HEK293T (cell line): ENCODE results near the gene YOD1.

Source experiments
- CTCF ChIA-PET: fragments of 350-600 bp; formaldehyde crosslinking; extraction: SDS; loops from one replicate; lab custom pipeline; 2021; ENCODE audit warnings: antibody characterized with exemption, inconsistent platforms; lab: Yijun Ruan, JAX
- POLR2A ChIA-PET: fragments of 350-600 bp; formaldehyde crosslinking; extraction: SDS; loops from one replicate; lab custom pipeline; 2020; ENCODE audit warnings: antibody characterized with exemption, inconsistent platforms; lab: Yijun Ruan, JAX
- DNase-seq: peaks from one replicate; pipeline ENCODE4 v3.0.0; 2012; ENCODE audit warnings: mixed read lengths; ENCODE audit errors: extremely low spot score
- ARNT ChIP-seq: fragments of 450-650 bp; IDR thresholded peaks from 2 replicates; pipeline ENCODE4 v1.6.1; 2017; ENCODE audit warnings: mild to moderate bottlenecking
- BHLHE40 ChIP-seq: fragments of 450-650 bp; IDR thresholded peaks from 2 replicates; pipeline ENCODE4 v1.6.1; 2016; ENCODE audit warnings: mild to moderate bottlenecking, moderate library complexity, borderline replicate concordance
- CTBP1 ChIP-seq: fragments of 450-650 bp; IDR thresholded peaks from 2 replicates; pipeline ENCODE4 v1.6.1; 2016; ENCODE audit warnings: borderline replicate concordance
- ELF4 ChIP-seq: fragments of 450-650 bp; IDR thresholded peaks from 2 replicates; pipeline ENCODE4 v1.6.1; 2017; ENCODE audit warnings: antibody characterized with exemption
- FOXA1 ChIP-seq: fragments of 450-650 bp; IDR thresholded peaks from 2 replicates; pipeline ENCODE4 v1.6.1; 2016; ENCODE audit warnings: mild to moderate bottlenecking
- FOXK2 ChIP-seq: fragments of 450-650 bp; IDR thresholded peaks from 2 replicates; pipeline ENCODE4 v1.6.1; 2016; ENCODE audit warnings: mild to moderate bottlenecking
- FOXM1 ChIP-seq: fragments of 450-650 bp; IDR thresholded peaks from 2 replicates; pipeline ENCODE4 v1.6.1; 2017; ENCODE audit warnings: mild to moderate bottlenecking, borderline replicate concordance
- HDGF ChIP-seq: fragments of 450-650 bp; IDR thresholded peaks from 2 replicates; pipeline ENCODE4 v1.6.1; 2017; ENCODE audit warnings: antibody characterized with exemption, borderline replicate concordance
- L3MBTL2 ChIP-seq: fragments of 450-650 bp; conservative IDR thresholded peaks from 2 replicates; pipeline ENCODE4 v1.6.1; 2016; ENCODE audit warnings: mild to moderate bottlenecking
- LEF1 ChIP-seq: fragments of 450-650 bp; IDR thresholded peaks from 2 replicates; pipeline ENCODE4 v1.6.1; 2017; ENCODE audit warnings: mild to moderate bottlenecking, borderline replicate concordance
- NFRKB ChIP-seq: fragments of 450-650 bp; IDR thresholded peaks from 2 replicates; pipeline ENCODE4 v1.6.1; 2016; ENCODE audit warnings: mild to moderate bottlenecking, moderate library complexity
- SP1 ChIP-seq: fragments of 450-650 bp; IDR thresholded peaks from 2 replicates; pipeline ENCODE4 v1.6.1; 2017
- SUZ12 ChIP-seq: fragments of 450-650 bp; IDR thresholded peaks from 2 replicates; pipeline ENCODE4 v1.6.1; 2016; ENCODE audit warnings: mild to moderate bottlenecking
- TARDBP ChIP-seq: fragments of 450-650 bp; IDR thresholded peaks from 2 replicates; pipeline ENCODE4 v1.6.1; 2016
- ZNF384 ChIP-seq: fragments of 450-650 bp; IDR thresholded peaks from 2 replicates; pipeline ENCODE4 v1.6.1; 2016
- TF ChIP-seq, protein P1 (sequence below): fragments of 450-650 bp; IDR thresholded peaks from 2 replicates; pipeline ENCODE4 v1.6.1; 2016

The YOD1 gene

DNA sequence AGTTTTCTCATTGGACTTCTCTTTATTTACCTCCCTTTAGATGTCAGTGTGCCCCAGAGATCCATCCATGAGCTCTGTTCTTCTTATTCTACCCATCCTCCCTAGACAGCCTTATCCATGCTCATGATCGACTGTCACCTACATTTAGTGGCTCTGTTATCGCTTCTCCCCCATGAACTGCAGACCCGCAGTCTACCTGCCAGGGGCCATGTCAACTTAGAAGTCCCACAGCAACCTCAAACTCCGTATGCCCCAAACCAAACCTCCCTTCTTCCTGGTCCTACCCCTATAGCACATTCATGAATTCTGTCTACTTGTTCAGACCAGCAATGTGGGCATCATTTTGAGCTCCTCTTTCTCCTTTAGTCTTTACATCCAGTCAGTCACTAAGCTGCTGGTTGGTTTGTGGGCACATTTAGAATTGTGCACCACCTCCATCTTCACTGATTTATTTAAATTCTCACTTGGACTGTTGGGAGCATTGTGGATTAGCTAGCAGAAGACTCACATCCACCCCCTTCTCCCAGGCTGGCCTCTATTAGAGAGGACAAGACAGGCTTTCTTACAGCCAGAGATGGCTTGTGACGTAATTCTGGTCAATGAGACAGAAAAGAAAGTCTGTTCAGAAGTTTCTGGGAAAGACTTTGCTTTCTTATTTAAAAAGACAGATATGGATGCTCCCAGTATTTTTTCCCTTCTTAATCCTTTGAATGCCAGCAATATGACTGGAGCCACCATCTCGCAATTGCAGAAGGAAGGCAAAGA, 37.5 kb downstream of the YOD1 start:
- CTCF ChIA-PET = no interaction called here
- POLR2A ChIA-PET = no interaction called here
- TF ChIP-seq HDGF = no peak
- no peak for TF ChIP-seq BHLHE40
- no peak for TF ChIP-seq CTBP1
- TF ChIP-seq L3MBTL2 = no peak
- no peak for TF ChIP-seq NFRKB
- TF ChIP-seq FOXM1 = no peak
- no peak for TF ChIP-seq LEF1
- no peak for TF ChIP-seq SP1
- TF ChIP-seq ELF4 = no peak
- TF ChIP-seq FOXA1 = no peak
- no peak for TF ChIP-seq SUZ12
- TF ChIP-seq ZNF384 = no peak
- no peak for TF ChIP-seq TARDBP
- no peak for TF ChIP-seq FOXK2
- TF ChIP-seq, protein P1, sequence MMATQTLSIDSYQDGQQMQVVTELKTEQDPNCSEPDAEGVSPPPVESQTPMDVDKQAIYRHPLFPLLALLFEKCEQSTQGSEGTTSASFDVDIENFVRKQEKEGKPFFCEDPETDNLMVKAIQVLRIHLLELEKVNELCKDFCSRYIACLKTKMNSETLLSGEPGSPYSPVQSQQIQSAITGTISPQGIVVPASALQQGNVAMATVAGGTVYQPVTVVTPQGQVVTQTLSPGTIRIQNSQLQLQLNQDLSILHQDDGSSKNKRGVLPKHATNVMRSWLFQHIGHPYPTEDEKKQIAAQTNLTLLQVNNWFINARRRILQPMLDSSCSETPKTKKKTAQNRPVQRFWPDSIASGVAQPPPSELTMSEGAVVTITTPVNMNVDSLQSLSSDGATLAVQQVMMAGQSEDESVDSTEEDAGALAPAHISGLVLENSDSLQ = no peak
- no peak for DNase-seq

DNA sequence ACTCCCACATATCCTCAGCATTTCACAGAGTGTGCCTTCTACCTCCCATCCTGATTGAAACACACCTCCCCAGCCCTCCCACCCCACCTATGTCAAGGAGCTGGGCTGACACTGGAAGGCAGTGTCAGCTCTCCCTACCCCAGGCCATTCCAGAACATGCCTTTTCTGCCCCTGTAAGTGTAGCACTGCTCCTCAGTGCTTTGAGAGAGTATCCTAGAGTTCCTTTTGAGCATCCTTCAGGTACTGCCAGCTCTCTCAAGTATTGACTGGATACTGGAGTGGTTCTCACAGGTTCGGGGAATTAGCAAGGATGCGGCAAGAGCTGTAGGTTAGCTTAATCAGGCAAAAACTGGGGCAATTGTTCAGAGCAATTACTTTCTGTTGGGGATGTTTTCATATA, 40.3 kb downstream of the YOD1 start:
- no peak for DNase-seq
- ChIA-PET CTCF (interaction anchor here (0.5 kb wide), 1 partner anchor 13 kb away, joined by 5 read pairs; no protein-coding TSS in a partner anchor), POLR2A (no interaction called here)
- TF ChIP-seq ARNT (no peak), ZNF384 (no peak), FOXM1 (no peak), BHLHE40 (no peak), FOXK2 (no peak), SP1 (no peak), LEF1 (no peak), CTBP1 (no peak), TARDBP (no peak)
- TF ChIP-seq, protein P1 = no peak

DNA sequence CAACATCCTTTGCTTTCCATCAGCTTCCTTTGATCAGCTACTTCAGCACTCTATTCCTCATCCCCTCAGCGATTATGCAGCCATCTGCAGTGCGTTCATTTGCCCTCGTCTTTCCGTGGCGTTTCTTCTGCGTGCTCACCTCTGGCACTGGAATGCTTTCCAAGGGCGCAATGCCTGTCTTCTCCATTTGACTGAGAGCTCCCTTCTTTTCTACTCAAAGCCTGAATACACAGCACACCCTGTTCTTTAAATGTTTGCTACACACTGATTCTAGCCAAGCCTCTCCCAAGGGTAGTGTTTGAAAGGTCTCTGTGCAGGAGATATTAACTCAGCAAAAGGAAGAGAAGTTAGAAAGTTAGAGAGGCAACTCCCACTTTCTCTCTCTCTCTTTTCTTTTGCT, 41.1 kb downstream of the YOD1 start:
- POLR2A ChIA-PET = no interaction called here
- no peak for DNase-seq
- TF ChIP-seq ARNT (no peak), L3MBTL2 (no peak), NFRKB (no peak), LEF1 (no peak), SUZ12 (no peak), BHLHE40 (no peak), ELF4 (no peak), FOXA1 (no peak)
- TF ChIP-seq, protein P1 = no peak
- CTCF ChIA-PET = no interaction called here

DNA sequence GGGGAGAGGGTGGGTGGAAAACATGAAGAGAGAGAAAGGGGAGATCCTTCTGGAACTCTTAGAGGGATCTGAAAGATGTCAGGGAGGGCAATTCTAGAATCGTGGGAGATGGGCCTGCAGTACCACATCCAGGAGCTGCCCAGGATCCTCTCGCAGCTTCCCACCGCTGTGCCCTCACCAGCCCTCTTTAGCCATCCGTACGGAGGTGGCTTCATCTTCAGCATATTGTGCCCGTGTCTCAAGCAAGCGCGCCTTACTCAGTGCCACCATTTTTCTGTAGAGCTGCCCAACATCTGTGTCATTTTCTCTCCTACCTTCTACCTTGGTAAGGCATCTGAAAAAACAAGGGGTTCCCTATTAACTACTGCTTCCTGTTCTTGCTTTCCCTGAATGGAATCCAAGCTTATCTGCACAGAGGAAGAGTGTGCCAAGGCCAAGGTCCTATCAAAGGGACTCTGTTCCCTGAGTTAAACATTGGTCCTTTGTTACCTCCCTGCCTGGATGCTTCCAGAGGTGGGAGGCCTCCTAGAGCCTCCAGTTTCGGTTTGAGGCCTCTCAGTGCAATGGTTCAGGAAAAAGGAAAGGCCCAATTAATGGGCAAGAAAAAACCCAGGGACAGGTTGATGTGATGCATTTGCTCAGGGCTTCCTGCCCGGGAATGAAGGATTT, 41.7 kb downstream of the YOD1 start:
- CTCF ChIA-PET = no interaction called here
- no peak for DNase-seq

DNA sequence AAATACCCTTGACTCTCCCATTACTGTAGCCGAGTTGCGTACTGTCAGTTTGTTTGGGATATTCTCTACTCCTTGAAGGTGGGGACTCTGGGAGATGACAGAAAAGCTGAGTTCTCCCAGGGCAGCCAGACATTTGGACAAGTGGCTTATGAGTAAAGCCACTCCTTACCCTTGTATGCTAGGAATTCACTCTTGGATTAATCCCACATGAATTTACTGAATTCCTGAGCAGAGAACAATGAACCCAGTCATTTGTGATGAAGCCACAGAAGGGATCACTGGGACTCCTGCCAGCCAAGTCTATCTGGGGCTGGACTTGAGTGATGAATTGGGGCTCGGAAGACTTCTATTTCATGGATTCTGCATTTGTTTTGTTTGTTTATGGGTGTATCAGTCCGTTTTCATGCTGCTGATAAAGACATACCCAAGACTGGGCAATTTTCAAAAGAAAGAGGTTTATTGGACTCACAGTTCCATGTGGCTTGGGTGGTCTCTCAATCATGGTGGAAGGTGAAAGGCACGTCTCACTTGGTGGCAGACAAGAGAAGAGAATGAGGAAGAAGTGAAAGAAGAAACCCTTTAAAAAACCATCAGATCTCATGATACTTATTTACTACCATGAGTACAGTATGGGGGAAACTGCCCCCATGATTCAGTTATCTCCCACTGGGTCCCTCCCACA, 43.5 kb downstream of the YOD1 start:
- ChIA-PET CTCF (no interaction called here), POLR2A (no interaction called here)
- no peak for DNase-seq
- no peak for TF ChIP-seq FOXM1
- TF ChIP-seq CTBP1 = no peak
- TF ChIP-seq NFRKB = no peak
- TF ChIP-seq ELF4 = no peak
- no peak for TF ChIP-seq SP1
- no peak for TF ChIP-seq FOXK2
- no peak for TF ChIP-seq ZNF384
- TF ChIP-seq, protein P1 = no peak

More for the DNA sequence above, 41.7 kb downstream of the YOD1 start:
- TF ChIP-seq FOXK2 (no peak), NFRKB (no peak), FOXA1 (no peak), ZNF384 (no peak), CTBP1 (no peak), TARDBP (no peak), HDGF (no peak), SP1 (no peak), ELF4 (no peak), SUZ12 (no peak), LEF1 (no peak)
- TF ChIP-seq, protein P1 = no peak
- POLR2A ChIA-PET = interaction anchor here (1.2 kb wide), 1 partner anchor 43 kb away, joined by 4 read pairs; the partner anchor contains the start of gene PFKFB2
